Activated CD8-positive, alpha-beta memory T cell treated with anti-CD3 and anti-CD28 coated beads, Interleukin-2, amount 50 U/mL, for 1 hour (primary cell): ENCODE measurements around the gene TMSB4Y.

Source experiments
- DNase-seq: peaks from one replicate; pipeline ENCODE4 v3.0.0-alpha.2; 2020; ENCODE audit errors: extremely low read depth

The TMSB4Y gene

DNA sequence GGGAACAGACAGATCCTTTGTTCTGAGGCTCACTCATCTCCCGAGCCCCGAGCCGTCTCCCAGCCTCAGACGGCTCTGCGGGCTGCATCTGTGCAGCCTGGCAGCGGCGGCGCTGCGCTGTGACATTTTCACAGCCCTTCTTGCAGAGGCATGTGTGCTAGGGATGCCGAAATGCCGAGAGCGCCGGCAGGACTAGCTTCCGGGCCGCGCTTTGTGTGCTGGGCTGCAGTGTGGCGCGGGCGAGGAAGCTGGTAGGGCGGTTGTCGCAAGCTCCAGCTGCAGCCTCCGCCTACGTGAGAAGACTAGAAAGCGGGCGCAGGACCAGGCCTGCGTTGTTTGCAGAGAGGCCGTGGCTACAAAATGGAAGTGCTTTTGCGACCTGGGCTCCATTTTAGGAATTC lies at the start of gene TMSB4Y:
TSS of gene TMSB4Y (plus strand) at position 332 of the 401 bp plus-strand sequence.
- DNase-seq = no peak

DNA sequence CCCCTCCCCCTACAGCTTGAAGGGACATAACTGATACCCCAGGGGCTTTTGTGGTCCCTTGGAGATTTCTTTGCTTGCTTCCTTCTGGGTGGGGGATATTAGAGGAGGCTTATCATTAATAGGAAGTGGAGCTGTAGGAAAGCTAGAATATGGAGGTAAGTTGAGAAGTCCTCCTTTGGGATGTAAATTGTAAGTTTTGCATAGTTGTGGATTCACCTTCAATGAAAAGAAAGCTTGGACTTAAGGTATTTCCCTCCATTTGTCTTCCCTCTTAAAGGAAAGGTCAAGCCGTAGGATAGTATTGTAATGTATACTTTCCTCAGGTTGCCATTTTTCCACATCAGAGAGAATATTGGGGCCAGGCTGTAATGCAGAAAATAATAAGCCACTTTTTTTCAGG lies 39.5 kb upstream of the TMSB4Y start:
- no peak for DNase-seq

DNA sequence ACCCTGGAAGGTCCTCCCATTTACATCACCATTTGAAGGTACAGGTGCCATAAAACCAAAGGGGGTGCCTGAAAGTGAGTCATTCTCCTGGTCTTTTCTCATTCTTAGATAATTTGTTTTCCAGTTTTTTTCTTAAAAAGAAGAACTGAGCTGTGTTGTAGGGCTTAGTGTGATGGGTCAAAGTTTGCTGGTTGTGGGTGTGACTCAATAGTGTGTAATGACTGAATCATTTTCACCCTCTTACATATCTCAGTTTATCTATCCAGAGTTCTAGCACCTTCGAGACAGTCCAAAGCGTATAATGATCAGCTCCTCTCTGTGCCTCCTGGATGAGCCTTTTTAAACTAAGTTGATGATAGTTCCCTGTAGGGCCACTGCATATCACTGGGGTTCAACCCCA lies 32.6 kb upstream of the TMSB4Y start:
- DNase-seq = no peak

DNA sequence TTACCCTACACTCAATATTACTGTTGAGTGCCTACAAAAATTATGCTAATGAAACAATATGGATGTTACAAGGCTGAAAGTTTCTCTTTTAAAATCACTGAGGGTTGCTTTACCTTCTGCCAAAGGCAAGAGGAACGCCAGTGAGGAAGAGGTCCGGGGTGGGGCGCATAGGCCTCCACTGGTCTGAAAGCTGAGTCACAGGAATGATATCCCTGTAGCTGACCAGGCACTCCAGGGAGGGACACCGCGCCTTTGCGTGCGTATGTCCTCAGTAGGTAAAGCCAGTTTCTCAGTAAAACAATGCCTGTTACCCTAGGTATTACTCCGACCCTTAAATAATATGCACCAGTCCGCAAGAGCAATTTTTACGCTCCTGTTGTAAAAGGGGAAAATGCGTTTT lies 1.4 kb upstream of the TMSB4Y start:
- no peak for DNase-seq

GRCh38 chrY:13704121-13704930 lies 627 bp downstream of the TMSB4Y start:
- no peak for DNase-seq

GRCh38 chrY:13705197-13705596 lies 1.5 kb downstream of the TMSB4Y start:
- no peak for DNase-seq

GRCh38 chrY:13708038-13708437 lies 4.3 kb downstream of the TMSB4Y start:
- DNase-seq = no peak

GRCh38 chrY:13718996-13719395 lies 15.3 kb downstream of the TMSB4Y start:
- no peak for DNase-seq

- no peak for DNase-seq
These were observed 25.8 kb downstream of the TMSB4Y start for GRCh38 chrY:13729517-13729916.

DNA sequence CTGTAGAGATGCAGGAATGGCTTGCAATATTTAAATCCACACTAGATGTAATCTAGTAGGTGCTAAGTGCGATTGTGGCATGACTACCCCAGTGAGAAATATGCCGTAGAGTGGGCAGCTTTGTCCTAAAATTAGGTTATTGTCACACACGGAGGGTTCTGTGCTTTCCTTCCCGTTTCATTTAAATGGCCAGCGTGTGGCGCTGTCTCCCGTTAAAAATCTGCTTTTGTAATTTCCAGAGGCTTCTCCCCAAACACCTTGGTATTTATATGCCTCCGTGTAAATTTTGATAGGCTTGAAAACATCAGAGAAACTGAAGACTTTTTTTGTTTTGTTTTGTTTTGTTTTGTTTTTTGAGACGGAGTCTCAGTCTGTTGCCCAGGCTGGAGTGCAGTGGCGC lies 34.9 kb downstream of the TMSB4Y start:
- no peak for DNase-seq

DNA sequence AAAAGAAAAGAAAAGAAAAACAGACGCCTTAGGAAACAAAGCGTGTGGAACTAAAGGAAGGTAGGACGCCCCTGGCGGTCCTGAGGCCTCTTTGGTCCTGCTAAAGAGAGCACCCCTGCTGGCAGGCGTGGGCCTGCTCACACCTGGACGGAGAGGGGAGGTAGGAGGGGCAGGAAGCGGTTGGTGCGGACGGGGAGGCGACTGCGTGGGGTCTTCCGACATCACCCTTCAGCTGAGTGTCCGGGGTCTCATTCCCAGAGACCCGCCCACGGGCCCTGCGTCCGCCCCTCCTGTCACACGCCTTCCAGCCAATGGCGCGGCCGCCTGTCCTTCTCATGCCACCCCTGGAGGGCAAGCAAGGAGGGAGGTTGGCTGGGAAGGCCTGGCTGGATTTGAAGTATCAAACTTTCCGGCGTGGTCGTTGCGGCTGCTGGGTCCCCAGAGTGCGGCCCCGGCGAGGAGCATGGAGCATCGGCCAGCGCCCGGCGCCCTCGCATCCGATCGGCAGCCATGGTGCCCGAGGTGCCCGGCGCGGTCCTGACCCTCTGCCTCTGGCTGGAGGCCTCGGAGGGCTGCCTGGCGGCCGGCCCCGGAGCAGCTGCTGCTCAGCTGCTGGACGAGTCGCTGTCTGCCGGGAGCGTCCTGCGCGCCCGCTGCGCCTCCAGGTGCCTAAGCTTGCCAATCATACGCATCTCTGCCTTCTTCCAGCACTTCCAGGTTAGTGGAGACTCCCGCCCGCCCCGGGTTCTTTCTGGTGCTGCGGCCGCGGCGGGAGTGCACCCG lies 47.8 kb downstream of the TMSB4Y start:
- no peak for DNase-seq

DNA sequence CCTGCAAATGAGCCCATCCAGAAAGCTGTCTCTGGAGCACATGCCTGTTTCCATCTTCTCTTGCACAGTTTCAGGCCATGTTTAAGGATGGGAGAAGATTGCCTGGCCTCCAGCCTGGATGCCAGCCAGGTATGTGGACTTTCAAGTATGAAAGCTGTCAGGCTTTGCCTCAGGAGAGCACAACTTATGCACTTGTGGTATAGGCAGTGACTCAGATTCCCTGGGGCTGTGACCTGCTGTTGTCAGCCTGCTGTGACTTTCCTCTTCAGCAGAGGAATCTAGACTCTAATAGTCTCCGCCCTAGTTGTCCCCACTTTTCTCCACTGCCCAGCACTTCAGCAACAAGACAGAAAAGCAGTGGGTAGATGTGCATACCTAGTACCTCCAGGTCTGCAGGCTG lies 51.0 kb downstream of the TMSB4Y start:
- no peak for DNase-seq
